ENCODE results near the gene RNF213.
A peak's percentile ranks its signal among the peaks of the same experiment; 100 is the strongest.

The RNF213 gene

DNA sequence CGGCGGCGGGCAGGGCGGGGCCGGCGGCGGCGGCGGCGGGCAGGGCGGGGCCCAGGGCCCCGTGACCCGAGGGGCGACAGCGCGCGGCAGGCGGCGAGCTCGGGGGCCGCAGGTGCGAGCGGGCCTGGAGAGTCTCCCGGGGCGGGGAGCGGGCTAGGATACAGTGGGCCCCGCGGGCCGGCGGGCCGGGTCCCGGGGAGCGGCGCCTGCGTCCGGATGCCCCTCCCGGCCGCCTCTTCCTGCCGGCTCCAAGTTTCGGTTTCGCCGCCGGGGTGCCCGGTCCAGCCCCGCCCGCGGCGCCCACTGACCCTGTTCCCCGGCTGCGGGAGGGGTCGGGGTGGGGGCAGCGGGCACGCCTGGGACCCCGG lies at the start of gene RNF213:
Gene RNF213 (plus strand): TSS at position 62 of the 368 bp plus-strand sequence. CDS start 2,830 bp downstream, outside the sequence.
- Mint-ChIP-seq H3K9me3 (no peaks in the 10 kb centered on the region), H3K27me3 (ENCODE audit: low read depth) (no peaks in the 10 kb centered on the region), H3K4me3 (peak within 1 kb of the TSS; percentile 89 to 92 (median 90)), H3K27ac (peak within 1 kb of the TSS; percentile 89 to 91 (median 89)), H3K4me1 (peaks cover 27% of the 10 kb centered on the region), H3K36me3 (ENCODE audit: low read depth) (peaks cover 2% of the 10 kb centered on the region)
- TF ChIP-seq, protein P1, sequence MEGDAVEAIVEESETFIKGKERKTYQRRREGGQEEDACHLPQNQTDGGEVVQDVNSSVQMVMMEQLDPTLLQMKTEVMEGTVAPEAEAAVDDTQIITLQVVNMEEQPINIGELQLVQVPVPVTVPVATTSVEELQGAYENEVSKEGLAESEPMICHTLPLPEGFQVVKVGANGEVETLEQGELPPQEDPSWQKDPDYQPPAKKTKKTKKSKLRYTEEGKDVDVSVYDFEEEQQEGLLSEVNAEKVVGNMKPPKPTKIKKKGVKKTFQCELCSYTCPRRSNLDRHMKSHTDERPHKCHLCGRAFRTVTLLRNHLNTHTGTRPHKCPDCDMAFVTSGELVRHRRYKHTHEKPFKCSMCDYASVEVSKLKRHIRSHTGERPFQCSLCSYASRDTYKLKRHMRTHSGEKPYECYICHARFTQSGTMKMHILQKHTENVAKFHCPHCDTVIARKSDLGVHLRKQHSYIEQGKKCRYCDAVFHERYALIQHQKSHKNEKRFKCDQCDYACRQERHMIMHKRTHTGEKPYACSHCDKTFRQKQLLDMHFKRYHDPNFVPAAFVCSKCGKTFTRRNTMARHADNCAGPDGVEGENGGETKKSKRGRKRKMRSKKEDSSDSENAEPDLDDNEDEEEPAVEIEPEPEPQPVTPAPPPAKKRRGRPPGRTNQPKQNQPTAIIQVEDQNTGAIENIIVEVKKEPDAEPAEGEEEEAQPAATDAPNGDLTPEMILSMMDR (IDR thresholded peaks at IDR 0.05; ENCODE audit: unreplicated experiment in 3 of 3) = no peak

DNA sequence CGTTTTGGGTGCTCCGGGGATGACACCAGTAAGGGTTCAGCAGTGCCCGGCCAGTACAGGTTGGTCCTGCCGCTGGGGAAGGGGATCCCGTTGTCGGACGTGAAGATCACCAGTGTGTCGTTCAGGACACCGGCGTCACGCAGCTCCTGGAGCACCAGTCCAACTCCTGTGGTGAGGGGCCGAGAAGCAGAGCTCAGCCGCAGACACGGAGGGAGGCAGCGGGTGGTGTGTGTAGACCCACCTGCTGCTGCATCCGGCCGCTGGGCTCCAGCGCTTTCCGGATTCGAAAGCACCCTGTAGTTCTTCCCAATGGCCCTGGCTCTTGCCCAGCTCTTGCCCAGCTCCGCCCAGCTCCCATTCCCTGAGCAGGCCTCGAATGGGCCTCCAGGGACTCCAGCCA lies 48.5 kb upstream of the RNF213 start:
- Mint-ChIP-seq H3K4me1 (no peaks in the 10 kb centered on the region), H3K9me3 (no peaks in the 10 kb centered on the region), H3K4me3 (no peak overlapping the region), H3K27ac (no peak overlapping the region), H3K36me3 (ENCODE audit: low read depth) (peaks cover 21% of the 10 kb centered on the region), H3K27me3 (ENCODE audit: low read depth) (no peaks in the 10 kb centered on the region)
- TF ChIP-seq, protein P1 (IDR thresholded peaks at IDR 0.05; ENCODE audit: unreplicated experiment in 3 of 3) = no peak

DNA sequence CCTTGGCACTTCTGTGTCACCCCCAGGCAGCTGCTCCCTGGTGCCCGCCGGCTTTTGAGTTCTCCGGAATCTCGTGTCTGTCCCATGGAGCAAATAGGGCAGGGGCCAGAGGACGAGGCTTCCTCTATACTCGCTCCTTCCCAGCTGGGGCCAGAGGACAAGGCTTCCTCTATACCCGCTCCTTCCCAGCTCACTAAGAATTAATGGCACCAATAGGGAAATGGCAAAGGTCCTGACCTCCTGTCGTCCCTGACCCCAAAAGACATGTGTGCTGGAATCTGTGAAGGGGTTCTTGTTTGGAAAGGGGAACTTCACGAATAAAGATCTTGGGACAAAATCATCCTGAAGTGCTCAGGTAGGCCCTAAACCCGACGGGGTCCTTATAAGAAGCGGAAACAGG lies 48.1 kb upstream of the RNF213 start:
- Mint-ChIP-seq H3K27ac (no peak overlapping the region), H3K9me3 (no peaks in the 10 kb centered on the region), H3K27me3 (ENCODE audit: low read depth) (no peaks in the 10 kb centered on the region)

DNA sequence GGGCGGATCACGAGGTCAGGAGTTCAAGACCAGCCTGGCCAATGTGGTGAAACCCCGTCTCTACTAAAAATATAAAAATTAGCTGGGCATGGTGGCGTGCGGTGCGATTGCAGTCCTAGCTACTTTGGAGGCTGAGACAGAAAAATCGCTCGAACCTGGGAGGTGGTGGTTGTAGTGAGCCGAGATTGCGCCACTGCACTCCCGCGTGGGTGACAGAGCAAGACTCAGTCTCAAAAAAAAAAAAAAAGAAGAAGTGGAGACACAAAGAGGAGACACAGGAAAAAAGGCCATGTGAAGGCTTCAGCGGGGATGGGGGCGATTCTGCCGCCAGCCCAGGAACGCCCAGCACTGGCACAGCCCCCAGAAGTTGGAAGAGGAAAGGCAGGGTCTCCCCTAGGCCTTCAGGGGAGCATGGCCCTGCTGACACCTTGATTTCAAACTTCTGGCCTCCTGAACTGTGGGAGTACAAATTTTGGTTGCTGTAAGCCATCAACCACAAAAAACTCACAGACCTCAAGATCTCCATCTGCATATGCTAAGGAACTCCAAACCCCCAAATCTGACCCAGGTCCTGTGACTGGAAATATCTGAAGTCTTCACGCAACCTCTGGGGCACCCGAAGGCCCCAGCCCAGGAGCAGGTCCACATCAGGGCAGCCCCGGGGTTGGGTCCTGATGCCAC lies 47.5 kb upstream of the RNF213 start:
- Mint-ChIP-seq H3K4me3 (no peak overlapping the region), H3K27ac (no peak overlapping the region), H3K27me3 (ENCODE audit: low read depth) (no peaks in the 10 kb centered on the region), H3K9me3 (no peaks in the 10 kb centered on the region), H3K36me3 (ENCODE audit: low read depth) (peaks cover 26% of the 10 kb centered on the region), H3K4me1 (no peaks in the 10 kb centered on the region)
- TF ChIP-seq, protein P1 (IDR thresholded peaks at IDR 0.05; ENCODE audit: unreplicated experiment in 3 of 3) = no peak

More for the DNA sequence above, 48.1 kb upstream of the RNF213 start:
- Mint-ChIP-seq H3K4me3 (no peak overlapping the region), H3K36me3 (ENCODE audit: low read depth) (peaks cover 25% of the 10 kb centered on the region), H3K4me1 (no peaks in the 10 kb centered on the region)
- TF ChIP-seq, protein P1 (IDR thresholded peaks at IDR 0.05; ENCODE audit: unreplicated experiment in 3 of 3) = no peak

DNA sequence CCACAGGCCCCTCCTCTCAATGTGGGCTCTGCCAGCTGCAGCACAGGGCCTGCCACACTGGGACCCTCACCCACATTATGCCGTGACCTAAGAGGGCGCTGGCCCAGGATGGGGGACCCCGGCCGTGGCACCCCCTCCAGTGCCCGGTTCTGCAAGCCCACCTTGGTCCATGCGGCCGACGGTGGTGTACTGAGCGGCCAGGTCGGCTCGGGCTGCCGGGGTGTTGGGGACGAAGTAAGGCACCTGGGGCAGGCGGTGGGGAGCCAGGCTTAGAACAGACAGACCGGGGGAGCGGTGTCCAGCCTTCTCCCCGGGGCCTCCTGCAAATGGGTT lies 47.0 kb upstream of the RNF213 start:
- no peaks in the 10 kb centered on the region for H3K9me3 Mint-ChIP-seq
- no peak overlapping the region for H3K27ac Mint-ChIP-seq
- no peak overlapping the region for H3K4me3 Mint-ChIP-seq
- H3K4me1 Mint-ChIP-seq = peaks cover 3% of the 10 kb centered on the region
- no peaks in the 10 kb centered on the region for H3K27me3 Mint-ChIP-seq (ENCODE audit: low read depth)
- TF ChIP-seq, protein P1 (IDR thresholded peaks at IDR 0.05; ENCODE audit: unreplicated experiment in 3 of 3) = no peak
- peaks cover 26% of the 10 kb centered on the region for H3K36me3 Mint-ChIP-seq (ENCODE audit: low read depth)
